ENCODE measurements around the gene SLC12A7.

GRCh38 chr5:1004461-1005248 is 107.2 kb downstream of the SLC12A7 start:
- TF ChIP-seq CTCF (IDR thresholded peaks at IDR 0.05) (peak in 1 of 4 experiments; percentile 21), POLR2A (IDR thresholded peaks at IDR 0.05) (no peak), POLR2AphosphoS5 (IDR thresholded peaks at IDR 0.05) (peak in 2 of 4 donors; percentile 45 to 53)

Data from sigmoid colon (tissue), 4 donors.